Endothelial cell (in vitro differentiated cells): ENCODE results near the gene RELN. TPM values are rescaled to one million over a fixed set of nuclear protein-coding genes. Genes with fewer than 3 reads are reported as not detected.

Experiments used
- DNase-seq: peaks from one replicate; pipeline ENCODE4 v3.0.0; 2021; ENCODE audit warnings: low spot score
- H3K27ac Mint-ChIP-seq: one replicate; pipeline ENCODE4 v1.8.0; 2021; ENCODE audit warnings: mixed read lengths, inconsistent platforms; ENCODE audit not compliant: unreplicated experiment
- H3K27me3 Mint-ChIP-seq: one replicate; pipeline ENCODE4 v1.8.0; 2021; ENCODE audit warnings: mild to moderate bottlenecking, moderate library complexity, mixed read lengths, inconsistent platforms; ENCODE audit not compliant: unreplicated experiment
- H3K36me3 Mint-ChIP-seq: one replicate; pipeline ENCODE4 v1.8.0; 2021; ENCODE audit warnings: mild to moderate bottlenecking, low read depth, mixed read lengths, inconsistent platforms; ENCODE audit not compliant: unreplicated experiment
- H3K4me1 Mint-ChIP-seq: one replicate; pipeline ENCODE4 v1.8.0; 2021; ENCODE audit warnings: mild to moderate bottlenecking, mixed read lengths, inconsistent platforms; ENCODE audit not compliant: unreplicated experiment
- H3K4me3 Mint-ChIP-seq: one replicate; pipeline ENCODE4 v1.8.0; 2021; ENCODE audit warnings: mild to moderate bottlenecking, mixed read lengths, inconsistent platforms; ENCODE audit not compliant: unreplicated experiment
- H3K9me3 Mint-ChIP-seq: one replicate; pipeline ENCODE4 v1.8.0; 2021; ENCODE audit warnings: mixed read lengths, inconsistent platforms; ENCODE audit not compliant: unreplicated experiment
- total RNA-seq: library from RNA; stranded (reverse); fragmentation: NEBNext Ultra II Directional; extraction: Animal tissue kit (Norgen Biotek cat#: 25700); gene quantifications from one replicate; pipeline ENCODE4 v1.2.1, GENCODE V29; 2021; ENCODE audit not compliant: unreplicated experiment
- TF ChIP-seq, protein P1 (sequence below): fragments of 200-600 bp; sonication (generic); IDR thresholded peaks from one replicate; pipeline ENCODE4 v1.5.0; 2021; ENCODE audit warnings: antibody characterized with exemption; ENCODE audit not compliant: unreplicated experiment

Gene RELN
- total RNA-seq, 1 donor from 2014 or later, result 2.3 TPM

GRCh38 chr7:103637094-103637493 is 352.4 kb downstream of the RELN start:
- Mint-ChIP-seq H3K9me3 (no peaks in the 10 kb centered on the region), H3K4me1 (no peaks in the 10 kb centered on the region)
- TF ChIP-seq, protein P1, sequence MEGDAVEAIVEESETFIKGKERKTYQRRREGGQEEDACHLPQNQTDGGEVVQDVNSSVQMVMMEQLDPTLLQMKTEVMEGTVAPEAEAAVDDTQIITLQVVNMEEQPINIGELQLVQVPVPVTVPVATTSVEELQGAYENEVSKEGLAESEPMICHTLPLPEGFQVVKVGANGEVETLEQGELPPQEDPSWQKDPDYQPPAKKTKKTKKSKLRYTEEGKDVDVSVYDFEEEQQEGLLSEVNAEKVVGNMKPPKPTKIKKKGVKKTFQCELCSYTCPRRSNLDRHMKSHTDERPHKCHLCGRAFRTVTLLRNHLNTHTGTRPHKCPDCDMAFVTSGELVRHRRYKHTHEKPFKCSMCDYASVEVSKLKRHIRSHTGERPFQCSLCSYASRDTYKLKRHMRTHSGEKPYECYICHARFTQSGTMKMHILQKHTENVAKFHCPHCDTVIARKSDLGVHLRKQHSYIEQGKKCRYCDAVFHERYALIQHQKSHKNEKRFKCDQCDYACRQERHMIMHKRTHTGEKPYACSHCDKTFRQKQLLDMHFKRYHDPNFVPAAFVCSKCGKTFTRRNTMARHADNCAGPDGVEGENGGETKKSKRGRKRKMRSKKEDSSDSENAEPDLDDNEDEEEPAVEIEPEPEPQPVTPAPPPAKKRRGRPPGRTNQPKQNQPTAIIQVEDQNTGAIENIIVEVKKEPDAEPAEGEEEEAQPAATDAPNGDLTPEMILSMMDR, result no peak

DNA sequence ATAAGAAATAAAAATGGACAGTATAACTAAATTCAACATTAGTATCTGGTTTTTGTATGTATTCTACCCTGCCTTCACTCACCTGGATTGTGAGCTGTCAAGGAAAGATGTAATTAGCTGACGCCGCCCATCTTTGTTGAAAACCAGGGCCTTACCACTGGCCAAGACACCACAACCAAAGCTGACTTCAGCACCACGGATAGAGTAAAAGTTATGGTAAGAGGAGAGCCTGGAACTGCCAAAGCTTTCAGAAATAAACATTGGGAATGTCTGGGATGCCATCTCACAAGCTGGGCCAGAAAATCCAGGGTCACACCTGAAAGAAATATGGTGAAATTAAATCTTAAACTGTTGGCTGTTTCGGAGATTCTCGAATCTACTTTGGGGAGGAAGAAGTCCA is 353.3 kb downstream of the RELN start:
- H3K4me1 Mint-ChIP-seq, result no peaks in the 10 kb centered on the region
- H3K4me3 Mint-ChIP-seq, result no peak overlapping the region
- no peaks in the 10 kb centered on the region for H3K36me3 Mint-ChIP-seq
- no peaks in the 10 kb centered on the region for H3K9me3 Mint-ChIP-seq
- DNase-seq, result no peak
- H3K27ac Mint-ChIP-seq, result no peak overlapping the region
- TF ChIP-seq, protein P1, result no peak
- no peaks in the 10 kb centered on the region for H3K27me3 Mint-ChIP-seq

More at GRCh38 chr7:103637094-103637493, 352.4 kb downstream of the RELN start:
- H3K4me3 Mint-ChIP-seq, result no peak overlapping the region
- no peaks in the 10 kb centered on the region for H3K36me3 Mint-ChIP-seq
- H3K27me3 Mint-ChIP-seq, result no peaks in the 10 kb centered on the region
- no peak for DNase-seq
- H3K27ac Mint-ChIP-seq, result no peak overlapping the region

GRCh38 chr7:103632972-103633371 is 356.5 kb downstream of the RELN start:
- Mint-ChIP-seq H3K9me3 (no peaks in the 10 kb centered on the region), H3K27ac (no peak overlapping the region), H3K36me3 (no peaks in the 10 kb centered on the region), H3K4me3 (no peak overlapping the region), H3K4me1 (no peaks in the 10 kb centered on the region), H3K27me3 (no peaks in the 10 kb centered on the region)
- no peak for DNase-seq
- TF ChIP-seq, protein P1, result no peak

GRCh38 chr7:103632005-103632639 is 357.3 kb downstream of the RELN start:
- Mint-ChIP-seq H3K27me3 (no peaks in the 10 kb centered on the region), H3K36me3 (no peaks in the 10 kb centered on the region), H3K27ac (no peak overlapping the region), H3K9me3 (no peaks in the 10 kb centered on the region), H3K4me1 (no peaks in the 10 kb centered on the region), H3K4me3 (no peak overlapping the region)
- DNase-seq, result no peak
- TF ChIP-seq, protein P1, result no peak

DNA sequence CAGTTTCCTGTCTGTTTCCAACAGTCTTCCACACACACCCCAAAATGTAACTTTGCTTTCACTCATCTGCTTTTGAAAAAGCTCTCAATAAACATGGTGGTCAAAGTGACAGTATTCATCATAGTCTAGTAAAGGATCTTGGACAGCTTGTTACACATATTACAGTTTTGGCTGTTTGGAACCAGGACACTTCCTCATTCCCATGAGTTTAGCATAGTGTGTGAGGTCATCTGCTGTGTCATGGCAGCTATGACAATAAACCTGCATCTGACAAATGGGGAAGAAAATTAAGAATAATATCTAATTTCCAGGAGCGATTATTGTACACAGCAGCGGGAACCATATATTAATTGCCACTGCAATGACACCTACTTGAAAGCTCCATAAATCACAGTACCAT is 359.1 kb downstream of the RELN start:
- no peak for DNase-seq

More for the DNA sequence above, 359.1 kb downstream of the RELN start:
- H3K36me3 Mint-ChIP-seq, result no peaks in the 10 kb centered on the region
- H3K4me1 Mint-ChIP-seq, result no peaks in the 10 kb centered on the region
- no peak overlapping the region for H3K4me3 Mint-ChIP-seq
- no peaks in the 10 kb centered on the region for H3K9me3 Mint-ChIP-seq
- H3K27me3 Mint-ChIP-seq, result no peaks in the 10 kb centered on the region
- no peak overlapping the region for H3K27ac Mint-ChIP-seq
- TF ChIP-seq, protein P1, result no peak
